Psoas muscle (tissue), 8 donors: ENCODE measurements around the gene GCLM. TPM values are rescaled to one million over a fixed set of nuclear protein-coding genes. Genes with fewer than 3 reads are reported as not detected.

Source experiments
- ATAC-seq, 4 donors: fragments of 200-7000 bp; cut with Tn5 transposase; one replicate each; pipeline ENCODE4 v1.9.1; 2020; ENCODE audit warnings: moderate library complexity in 3 of 4, mild to moderate bottlenecking in 2 of 4
- DNase-seq, 2 donors: peaks; one replicate each; pipeline ENCODE4 v3.0.0-alpha.2; 2020
- H3K27ac ChIP-seq: fragments of 200-600 bp; one replicate; pipeline ENCODE4 v1.8.0; 2022
- H3K27me3 ChIP-seq, 3 donors: fragments of 200-600 bp in 1 of 3; one replicate each; pipeline versions ENCODE4 v1.6.1 to v1.8.0; 2013 to 2022; ENCODE audit warnings: low read length in 2 of 3, mild to moderate bottlenecking in 2 of 3, moderate library complexity in 1 of 3; ENCODE audit not compliant: insufficient read depth in 3 of 3
- H3K36me3 ChIP-seq, 2 donors: fragments of 200-600 bp in 1 of 2; one replicate each; pipeline versions ENCODE4 v1.6.1 to v1.8.0; 2013 to 2022; ENCODE audit warnings: low read depth in 1 of 2, mild to moderate bottlenecking in 1 of 2, moderate library complexity in 1 of 2; ENCODE audit not compliant: insufficient read depth in 1 of 2
- H3K4me1 ChIP-seq: fragments of 200-600 bp; one replicate; pipeline ENCODE4 v1.8.0; 2022
- H3K4me3 ChIP-seq: fragments of 200-600 bp; one replicate; pipeline ENCODE4 v1.8.0; 2022; ENCODE audit warnings: mild to moderate bottlenecking
- H3K9me3 ChIP-seq: fragments of 200-600 bp; one replicate; pipeline ENCODE4 v1.8.0; 2022
- WGBS, 3 donors: extraction: QIAGEN DNeasy Blood & Tissue Kit; methylation state at CpG; one replicate each; pipeline versions ENCODE4 v1.1.6 to v1.1.7; 2013; 5-methylcytosine and 5-hydroxymethylcytosine counted together
- intact Hi-C, 2 donors: fragments of 100-400 bp; cut with DNase I; formaldehyde crosslinking; loops; one replicate each; pipeline versions ENCODE4 v1.11.0 to v1.14.2; 2022
- polyA plus RNA-seq, 3 donors: library from polyadenylated mRNA; stranded (reverse); fragments of 200-250 nt; gene quantifications; one replicate each; pipeline ENCODE4 v1.2.3, GENCODE V29; 2013
- total RNA-seq, 4 donors: library from RNA; stranded (reverse); fragmentation: NEBNext Ultra II Directional in 2 of 4; extraction: Animal tissue kit (Norgen Biotek cat#: 25700) in 2 of 4; gene quantifications; one replicate each; pipeline versions ENCODE4 v1.2.1 to v1.2.4, GENCODE V29; 2021 to 2023
- TF ChIP-seq, protein P1 (sequence below): fragments of 200-600 bp; IDR thresholded peaks from one replicate; pipeline ENCODE4 v1.8.0; 2022; ENCODE audit warnings: antibody characterized with exemption
- donor health status: healthy with polysubstance abuse.
- donor health status: DM: no; HTN: no; CAD: no; lungs with moderate emphysema.
- donor health status: Bipolar disorder and iron deficiency.
- donor health status: healthy.
- donor health status: DM: yes; HTN: yes; CAD: no.
- donor health status: DM: no; HTN: no; CAD: no.
- donor health status: DM: no; HTN: no; CAD: no.
- donor health status: DM: yes; HTN: yes; CAD: no.

Gene GCLM
- total and polyA plus RNA-seq, 7 donors = 22.8 to 63.9 (median 40.2) TPM

DNA sequence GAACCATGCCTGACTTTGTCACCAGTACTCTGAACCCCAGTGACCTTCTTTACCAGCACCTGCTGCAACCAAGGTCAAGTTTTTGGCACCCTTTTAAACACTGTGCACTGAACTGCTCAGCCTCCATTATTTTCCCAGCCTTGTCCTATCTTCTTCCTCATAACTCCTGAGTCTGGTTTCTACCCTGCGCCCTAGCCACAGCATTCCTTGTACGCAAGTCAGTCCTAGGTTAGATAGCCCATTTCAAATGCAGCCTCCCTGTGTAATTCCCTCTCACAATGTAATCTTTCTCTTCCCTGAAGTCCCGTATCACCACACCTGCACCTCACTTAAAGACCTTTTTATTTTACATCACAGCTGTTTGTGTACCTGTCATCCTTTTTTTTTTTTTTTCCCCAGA is 67.5 kb downstream of the GCLM start:
- WGBS, 3 donors = 98 to 100% (median 100%) methylated on average over 3 of the region's 3 CpGs

GRCh38 chr1:93840956-93841482 is 68.2 kb downstream of the GCLM start:
- no peaks in the 10 kb centered on the region for H3K9me3 ChIP-seq
- DNase-seq (no peak), ATAC-seq (no peak)
- H3K4me3 ChIP-seq = no peak overlapping the region
- 92 to 95% (median 94%) methylated on average over 4 of the region's 4 CpGs for WGBS, 3 donors
- intact Hi-C loops = loop anchor here in 1 of 2 donors (5.0 to 10.0 kb wide), 2 partner anchors 209 to 406 kb away; no protein-coding TSS in a partner anchor
- no peak overlapping the region for H3K27ac ChIP-seq
- peaks cover 31% of the 10 kb centered on the region for H3K4me1 ChIP-seq
- peaks cover 0 to 30% of the 10 kb centered on the region in 2 donors for H3K36me3 ChIP-seq
- TF ChIP-seq, protein P1, sequence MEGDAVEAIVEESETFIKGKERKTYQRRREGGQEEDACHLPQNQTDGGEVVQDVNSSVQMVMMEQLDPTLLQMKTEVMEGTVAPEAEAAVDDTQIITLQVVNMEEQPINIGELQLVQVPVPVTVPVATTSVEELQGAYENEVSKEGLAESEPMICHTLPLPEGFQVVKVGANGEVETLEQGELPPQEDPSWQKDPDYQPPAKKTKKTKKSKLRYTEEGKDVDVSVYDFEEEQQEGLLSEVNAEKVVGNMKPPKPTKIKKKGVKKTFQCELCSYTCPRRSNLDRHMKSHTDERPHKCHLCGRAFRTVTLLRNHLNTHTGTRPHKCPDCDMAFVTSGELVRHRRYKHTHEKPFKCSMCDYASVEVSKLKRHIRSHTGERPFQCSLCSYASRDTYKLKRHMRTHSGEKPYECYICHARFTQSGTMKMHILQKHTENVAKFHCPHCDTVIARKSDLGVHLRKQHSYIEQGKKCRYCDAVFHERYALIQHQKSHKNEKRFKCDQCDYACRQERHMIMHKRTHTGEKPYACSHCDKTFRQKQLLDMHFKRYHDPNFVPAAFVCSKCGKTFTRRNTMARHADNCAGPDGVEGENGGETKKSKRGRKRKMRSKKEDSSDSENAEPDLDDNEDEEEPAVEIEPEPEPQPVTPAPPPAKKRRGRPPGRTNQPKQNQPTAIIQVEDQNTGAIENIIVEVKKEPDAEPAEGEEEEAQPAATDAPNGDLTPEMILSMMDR = no peak
- no peaks in the 10 kb centered on the region for H3K27me3 ChIP-seq

More for the DNA sequence above, 67.5 kb downstream of the GCLM start:
- TF ChIP-seq, protein P1 = no peak
- H3K4me3 ChIP-seq = no peak overlapping the region
- no peaks in the 10 kb centered on the region for H3K27me3 ChIP-seq
- H3K27ac ChIP-seq = no peak overlapping the region
- intact Hi-C loops = loop anchor here in 1 of 2 donors (5.0 to 10.0 kb wide), 2 partner anchors 209 to 407 kb away; no protein-coding TSS in a partner anchor
- no peaks in the 10 kb centered on the region for H3K9me3 ChIP-seq
- peaks cover 0 to 30% of the 10 kb centered on the region in 2 donors for H3K36me3 ChIP-seq
- ATAC-seq = no peak
- no peak for DNase-seq
- peaks cover 31% of the 10 kb centered on the region for H3K4me1 ChIP-seq

GRCh38 chr1:93839753-93840152 is 69.5 kb downstream of the GCLM start:
- H3K4me1 ChIP-seq = peaks cover 21% of the 10 kb centered on the region
- H3K36me3 ChIP-seq = peaks cover 0 to 30% of the 10 kb centered on the region in 2 donors
- ATAC-seq (no peak), DNase-seq (no peak)
- H3K4me3 ChIP-seq = no peak overlapping the region
- no peak overlapping the region for H3K27ac ChIP-seq
- H3K9me3 ChIP-seq = no peaks in the 10 kb centered on the region
- intact Hi-C loops = loop anchor here in 1 of 2 donors (5.0 to 10.0 kb wide), 2 partner anchors 207 to 405 kb away; no protein-coding TSS in a partner anchor
- TF ChIP-seq, protein P1 = no peak
- 93 to 96% (median 93%) methylated on average over 2 of the region's 2 CpGs for WGBS, 3 donors
- no peaks in the 10 kb centered on the region for H3K27me3 ChIP-seq

DNA sequence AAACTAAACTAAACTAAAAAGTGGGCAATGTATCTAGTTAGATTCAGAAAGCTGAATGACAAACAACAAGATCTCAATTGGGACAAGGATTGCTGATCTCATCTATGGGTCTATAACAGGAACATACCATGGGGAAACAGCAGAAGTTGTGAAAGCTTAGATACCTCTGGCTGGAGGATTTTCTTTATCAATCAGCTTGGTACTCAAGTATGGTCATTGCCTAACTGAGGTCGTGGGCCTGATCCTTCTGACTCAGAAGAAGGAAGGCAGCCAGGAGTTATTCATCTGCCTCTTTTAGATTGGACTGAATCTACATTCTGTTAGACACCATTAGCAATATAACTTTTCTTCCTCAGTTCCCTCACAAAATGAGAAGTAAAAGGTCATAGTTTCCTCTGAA is 69.9 kb downstream of the GCLM start:
- Histone ChIP-seq H3K27me3 (no peaks in the 10 kb centered on the region), H3K9me3 (no peaks in the 10 kb centered on the region), H3K27ac (peak overlapping the region; percentile 13), H3K4me1 (peaks cover 16% of the 10 kb centered on the region), H3K36me3 (peaks cover 0 to 30% of the 10 kb centered on the region in 2 donors), H3K4me3 (no peak overlapping the region)
- TF ChIP-seq, protein P1 = no peak
- 16 to 36% (median 17%) methylated on average over 1 of the region's 1 CpG for WGBS, 3 donors
- DNase-seq (no peak), ATAC-seq (peak; percentile 85 to 91 (median 87))
- intact Hi-C loops = no loop called here

GRCh38 chr1:93837961-93838360 is 71.3 kb downstream of the GCLM start:
- H3K27me3 ChIP-seq = no peaks in the 10 kb centered on the region
- peaks cover 9% of the 10 kb centered on the region for H3K4me1 ChIP-seq
- peaks cover 0 to 21% of the 10 kb centered on the region in 2 donors for H3K36me3 ChIP-seq
- no peak for ATAC-seq
- H3K9me3 ChIP-seq = no peaks in the 10 kb centered on the region
- DNase-seq = no peak
- H3K4me3 ChIP-seq = no peak overlapping the region
- no peak overlapping the region for H3K27ac ChIP-seq
- WGBS, 3 donors = 95 to 100% (median 98%) methylated on average over 3 of the region's 3 CpGs
- TF ChIP-seq, protein P1 = no peak
- intact Hi-C loops = no loop called here
